Cardiac fibroblast (primary cell): ENCODE data around the gene FUT7.

ENCODE experiments used
- DNase-seq, 2 donors: peaks; one replicate each; pipeline versions ENCODE4 v3.0.0 to v3.0.0-alpha.2; 2010; ENCODE audit warnings: low read depth in 2 of 2
- H3K4me3 ChIP-seq, 2 donors: replicated peaks in 1 of 2; 1 replicate in 1 of 2; 2 replicates in 1 of 2; pipeline ENCODE4 v1.5.1; 2011; ENCODE audit warnings: low read depth in 2 of 2, low read length in 2 of 2, mild to moderate bottlenecking in 2 of 2, moderate library complexity in 1 of 2
- TF ChIP-seq, protein P1 (sequence below): IDR thresholded peaks from one replicate; pipeline ENCODE4 v1.5.1; 2011; ENCODE audit warnings: low read depth, mild to moderate bottlenecking, low read length, inconsistent platforms

FUT7 gene

GRCh38 chr9:137077010-137077747 is 45.3 kb upstream of the FUT7 start, which contains the start of gene UAP1L1:
UAP1L1 (plus strand) TSS chr9:137077517; CDS start chr9:137077533, 16 bp downstream.
- TF ChIP-seq, protein P1, sequence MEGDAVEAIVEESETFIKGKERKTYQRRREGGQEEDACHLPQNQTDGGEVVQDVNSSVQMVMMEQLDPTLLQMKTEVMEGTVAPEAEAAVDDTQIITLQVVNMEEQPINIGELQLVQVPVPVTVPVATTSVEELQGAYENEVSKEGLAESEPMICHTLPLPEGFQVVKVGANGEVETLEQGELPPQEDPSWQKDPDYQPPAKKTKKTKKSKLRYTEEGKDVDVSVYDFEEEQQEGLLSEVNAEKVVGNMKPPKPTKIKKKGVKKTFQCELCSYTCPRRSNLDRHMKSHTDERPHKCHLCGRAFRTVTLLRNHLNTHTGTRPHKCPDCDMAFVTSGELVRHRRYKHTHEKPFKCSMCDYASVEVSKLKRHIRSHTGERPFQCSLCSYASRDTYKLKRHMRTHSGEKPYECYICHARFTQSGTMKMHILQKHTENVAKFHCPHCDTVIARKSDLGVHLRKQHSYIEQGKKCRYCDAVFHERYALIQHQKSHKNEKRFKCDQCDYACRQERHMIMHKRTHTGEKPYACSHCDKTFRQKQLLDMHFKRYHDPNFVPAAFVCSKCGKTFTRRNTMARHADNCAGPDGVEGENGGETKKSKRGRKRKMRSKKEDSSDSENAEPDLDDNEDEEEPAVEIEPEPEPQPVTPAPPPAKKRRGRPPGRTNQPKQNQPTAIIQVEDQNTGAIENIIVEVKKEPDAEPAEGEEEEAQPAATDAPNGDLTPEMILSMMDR: no peak
- peak within 1 kb of the TSS; percentile 70 to 87 for H3K4me3 ChIP-seq
- peak; percentile 39 to 73 for DNase-seq

DNA sequence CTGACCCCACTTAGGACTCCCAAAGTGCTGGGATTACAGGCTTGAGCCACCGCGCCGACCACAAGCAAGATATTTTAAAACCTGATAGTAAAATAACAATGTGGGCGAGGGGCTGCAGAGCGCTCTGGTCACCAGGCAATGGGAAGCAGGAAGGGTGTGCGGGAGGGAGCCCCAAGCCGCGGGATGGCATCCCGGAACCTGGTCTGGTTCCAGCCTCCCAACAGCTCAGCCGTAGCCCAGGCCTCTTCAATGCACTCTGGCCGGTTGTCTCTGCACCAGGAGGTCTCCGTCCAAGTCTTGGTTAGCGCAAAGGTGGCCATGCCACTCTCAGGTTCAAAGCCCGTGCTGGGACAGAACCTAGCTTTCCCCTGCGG is 44.7 kb upstream of the FUT7 start:
- H3K4me3 ChIP-seq: peak overlapping the region; percentile 31 to 36
- TF ChIP-seq, protein P1: no peak

DNA sequence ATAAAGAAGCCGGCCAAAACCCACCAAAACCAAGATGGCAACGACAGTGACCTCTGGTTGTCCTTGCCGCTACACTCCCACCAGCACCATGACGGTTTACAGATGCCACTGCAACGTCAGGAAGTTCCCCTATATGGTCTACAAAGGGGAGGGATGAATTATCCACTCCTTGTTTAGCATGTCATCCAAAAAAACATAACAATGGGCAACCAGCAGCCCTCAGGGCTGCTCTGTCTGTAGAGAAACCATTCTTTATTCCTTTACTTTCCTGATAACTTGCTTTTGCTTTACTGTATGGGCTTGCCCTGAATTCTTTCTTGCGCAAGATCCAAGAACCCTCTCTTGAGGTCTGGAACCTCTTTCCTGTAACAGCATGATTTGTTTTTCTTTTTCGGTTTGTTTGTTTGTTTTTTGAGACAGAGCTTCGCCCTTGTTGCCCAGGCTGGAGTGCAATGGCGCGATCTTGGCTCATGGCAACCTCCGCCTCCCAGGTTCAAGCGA is 43.4 kb upstream of the FUT7 start:
- no peak for DNase-seq
- TF ChIP-seq, protein P1: no peak
- no peak overlapping the region for H3K4me3 ChIP-seq

More for the DNA sequence above, 44.7 kb upstream of the FUT7 start:
- no peak for DNase-seq

DNA sequence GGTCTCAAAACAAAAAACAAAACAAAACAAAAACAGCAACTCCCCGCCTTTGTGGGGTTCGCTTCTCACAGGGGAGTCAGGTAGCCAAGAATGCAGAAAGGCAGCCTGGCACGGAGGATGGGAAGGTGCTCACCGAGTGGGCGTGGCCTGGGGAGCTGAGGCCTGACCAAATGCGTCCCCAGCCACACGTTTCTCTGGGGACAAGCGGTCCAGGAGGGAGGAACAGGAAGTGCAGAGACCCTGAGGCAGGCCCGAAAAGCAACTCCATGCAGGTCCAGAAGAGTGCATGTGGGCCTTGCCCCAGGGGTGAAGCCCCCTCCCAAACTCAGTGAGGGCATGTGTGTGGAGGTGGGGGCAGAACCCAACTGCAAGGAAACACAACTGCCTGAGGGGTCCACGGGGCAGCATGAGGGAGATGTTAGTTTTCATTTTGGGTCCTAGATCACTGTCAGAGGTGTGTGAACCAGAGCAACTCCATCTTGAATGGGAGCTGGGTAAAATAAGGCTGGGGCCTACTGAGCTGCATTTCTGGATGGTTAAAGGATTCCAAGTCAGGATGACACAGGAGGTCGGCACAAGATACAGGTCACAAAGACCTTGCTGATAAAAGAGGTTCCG is 42.9 kb upstream of the FUT7 start:
- TF ChIP-seq, protein P1: no peak
- H3K4me3 ChIP-seq: no peak overlapping the region
- no peak for DNase-seq

GRCh38 chr9:137073992-137074399 is 42.1 kb upstream of the FUT7 start:
- TF ChIP-seq, protein P1: no peak
- H3K4me3 ChIP-seq: no peak overlapping the region
- DNase-seq: no peak

- no peak overlapping the region for H3K4me3 ChIP-seq
- no peak for DNase-seq
- TF ChIP-seq, protein P1: no peak
Observed at GRCh38 chr9:137071282-137071681, 39.4 kb upstream of the FUT7 start.
